Right lobe of liver (tissue), 4 donors: ENCODE data around the gene HLF.

Source experiments
- POLR2A ChIP-seq: fragments of 450-650 bp; IDR thresholded peaks from one replicate; pipeline ENCODE4 v1.6.1; 2017; ENCODE audit warnings: antibody characterized with exemption, mild to moderate bottlenecking
- TF ChIP-seq, protein P1 (sequence below), 4 donors: fragments of 200-600 bp in 3 of 4; fragments of 450-650 bp in 1 of 4; IDR thresholded peaks; one replicate each; pipeline versions ENCODE4 v1.5.1 to v1.8.0; 2016 to 2022; ENCODE audit warnings: antibody characterized with exemption in 4 of 4, mild to moderate bottlenecking in 2 of 4
- donor health status: DM: no; HTN: no; CAD: no.
- donor health status: DM: no; HTN: no; CAD: no.
- donor health status: DM: no; HTN: yes; CAD: no.

DNA sequence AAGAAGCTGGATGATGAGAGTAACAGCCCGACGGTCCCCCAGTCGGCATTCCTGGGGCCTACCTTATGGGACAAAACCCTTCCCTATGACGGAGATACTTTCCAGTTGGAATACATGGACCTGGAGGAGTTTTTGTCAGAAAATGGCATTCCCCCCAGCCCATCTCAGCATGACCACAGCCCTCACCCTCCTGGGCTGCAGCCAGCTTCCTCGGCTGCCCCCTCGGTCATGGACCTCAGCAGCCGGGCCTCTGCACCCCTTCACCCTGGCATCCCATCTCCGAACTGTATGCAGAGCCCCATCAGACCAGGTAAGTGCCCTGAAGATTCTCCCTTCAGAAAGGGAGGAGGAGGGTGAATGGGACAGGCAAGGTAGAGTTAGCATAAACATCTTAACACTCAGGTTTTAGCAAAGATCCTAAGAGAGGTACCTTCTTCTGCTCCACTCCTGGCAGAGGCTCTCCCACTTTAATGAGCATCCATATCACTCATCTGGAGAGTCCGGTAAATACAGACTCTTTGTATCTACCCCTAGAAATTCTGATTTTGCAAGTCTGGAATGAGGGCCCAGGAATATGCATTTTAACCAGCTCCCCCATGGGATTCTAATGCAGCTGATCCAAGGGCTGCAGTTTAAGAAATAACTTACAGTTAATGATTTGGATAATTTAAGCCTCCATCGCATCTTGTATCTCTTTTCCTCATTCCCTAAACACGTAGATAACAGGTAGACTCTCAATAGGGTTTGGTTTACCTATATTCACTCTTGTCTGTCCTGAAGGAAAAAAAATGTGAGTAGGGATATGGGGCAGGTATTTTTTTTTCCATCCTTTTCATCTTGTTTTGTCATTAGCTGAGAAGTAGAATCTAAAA lies 3.3 kb downstream of the HLF start:
- TF ChIP-seq POLR2A, result no peak
- TF ChIP-seq, protein P1, sequence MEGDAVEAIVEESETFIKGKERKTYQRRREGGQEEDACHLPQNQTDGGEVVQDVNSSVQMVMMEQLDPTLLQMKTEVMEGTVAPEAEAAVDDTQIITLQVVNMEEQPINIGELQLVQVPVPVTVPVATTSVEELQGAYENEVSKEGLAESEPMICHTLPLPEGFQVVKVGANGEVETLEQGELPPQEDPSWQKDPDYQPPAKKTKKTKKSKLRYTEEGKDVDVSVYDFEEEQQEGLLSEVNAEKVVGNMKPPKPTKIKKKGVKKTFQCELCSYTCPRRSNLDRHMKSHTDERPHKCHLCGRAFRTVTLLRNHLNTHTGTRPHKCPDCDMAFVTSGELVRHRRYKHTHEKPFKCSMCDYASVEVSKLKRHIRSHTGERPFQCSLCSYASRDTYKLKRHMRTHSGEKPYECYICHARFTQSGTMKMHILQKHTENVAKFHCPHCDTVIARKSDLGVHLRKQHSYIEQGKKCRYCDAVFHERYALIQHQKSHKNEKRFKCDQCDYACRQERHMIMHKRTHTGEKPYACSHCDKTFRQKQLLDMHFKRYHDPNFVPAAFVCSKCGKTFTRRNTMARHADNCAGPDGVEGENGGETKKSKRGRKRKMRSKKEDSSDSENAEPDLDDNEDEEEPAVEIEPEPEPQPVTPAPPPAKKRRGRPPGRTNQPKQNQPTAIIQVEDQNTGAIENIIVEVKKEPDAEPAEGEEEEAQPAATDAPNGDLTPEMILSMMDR (IDR thresholded peaks at IDR 0.05), result no peak
